ENCODE data around the gene ADAM20. TPM values are rescaled to one million over a fixed set of nuclear protein-coding genes. Genes with fewer than 3 reads are reported as not detected.

Gene ADAM20
- total RNA-seq, 1 experiment from 2014 or later = 0.26 TPM

GRCh38 chr14:70515811-70516210 lies 19.0 kb downstream of the ADAM20 start:
- Histone ChIP-seq H4K20me1 (ENCODE audit: low read length) (no peaks in the 10 kb centered on the region), H3K4me3 (ENCODE audit: low read length) (no peak overlapping the region), H3K4me1 (ENCODE audit: insufficient read depth, low read length) (no peaks in the 10 kb centered on the region), H2AFZ (ENCODE audit: low read length) (no peak overlapping the region), H3K36me3 (ENCODE audit: low read depth, low read length) (0 out of 2 replicates have a peak, but pooled peaks cover 3% of the 10 kb centered on the region), H3F3A (ENCODE audit: low read length, unreplicated experiment) (no peaks in the 10 kb centered on the region), H3K9me3 (ENCODE audit: low read length) (0 out of 2 replicates have a peak, but pooled peaks cover 6% of the 10 kb centered on the region), H3K79me2 (ENCODE audit: low read length) (no peaks in the 10 kb centered on the region), H3K4me2 (ENCODE audit: low read length) (no peak overlapping the region), H3K27ac (ENCODE audit: low read length) (no peak overlapping the region), H3K9me2 (replicated peaks; ENCODE audit: low read length) (no peaks in the 10 kb centered on the region), H3K27me3 (ENCODE audit: low read length) (no peaks in the 10 kb centered on the region), H3K9ac (ENCODE audit: low read length) (no peak overlapping the region)
- POLR2A ChIA-PET (ENCODE audit: unreplicated experiment) = no interaction called here
- DNase-seq (peak; percentile 32), ATAC-seq (peak; percentile 36; the same call in 1 of the 2 replicates)
- BruUV-seq (replicated peaks) = no TSS peak
- TF ChIP-seq CTCF (conservative IDR thresholded peaks at IDR 0.05; ENCODE audit: low read depth, low read length) = no peak
- no peak for TF ChIP-seq EZH2phosphoT487 (IDR thresholded peaks at IDR 0.05; ENCODE audit: borderline replicate concordance, low read length)
- no peak for TF ChIP-seq EZH2 (IDR thresholded peaks at IDR 0.05; ENCODE audit: low read length, unreplicated experiment)
- intact Hi-C loops (cut with micrococcal nuclease) = no loop called here
- CTCF ChIA-PET = no interaction called here

- Histone ChIP-seq H4K20me1 (ENCODE audit: low read length) (no peaks in the 10 kb centered on the region), H3K4me3 (ENCODE audit: low read length) (no peak overlapping the region), H3K79me2 (ENCODE audit: low read length) (no peaks in the 10 kb centered on the region), H3K9ac (ENCODE audit: low read length) (no peak overlapping the region), H3K27me3 (ENCODE audit: low read length) (no peaks in the 10 kb centered on the region), H3K4me2 (ENCODE audit: low read length) (no peak overlapping the region), H3K27ac (ENCODE audit: low read length) (no peak overlapping the region), H3K9me3 (ENCODE audit: low read length) (0 out of 2 replicates have a peak, but pooled peaks cover 2% of the 10 kb centered on the region), H2AFZ (ENCODE audit: low read length) (no peak overlapping the region), H3F3A (ENCODE audit: low read length, unreplicated experiment) (no peaks in the 10 kb centered on the region), H3K9me2 (replicated peaks; ENCODE audit: low read length) (no peaks in the 10 kb centered on the region), H3K36me3 (ENCODE audit: low read depth, low read length) (no peaks in the 10 kb centered on the region), H3K4me1 (ENCODE audit: insufficient read depth, low read length) (no peaks in the 10 kb centered on the region)
- ChIA-PET CTCF (no interaction called here), POLR2A (ENCODE audit: unreplicated experiment) (no interaction called here)
- peak; percentile 9 for DNase-seq
- BruUV-seq (replicated peaks) = no TSS peak
- intact Hi-C loops (cut with micrococcal nuclease) = no loop called here
- no peak for TF ChIP-seq CTCF (conservative IDR thresholded peaks at IDR 0.05; ENCODE audit: low read depth, low read length)
- ATAC-seq = peak; percentile 42
Measured at GRCh38 chr14:70514168-70515069, 20.4 kb downstream of the ADAM20 start.

- Histone ChIP-seq H3K79me2 (ENCODE audit: low read length) (no peaks in the 10 kb centered on the region), H4K20me1 (ENCODE audit: low read length) (no peaks in the 10 kb centered on the region), H3F3A (ENCODE audit: low read length, unreplicated experiment) (no peaks in the 10 kb centered on the region), H3K4me2 (ENCODE audit: low read length) (no peak overlapping the region), H3K9me2 (replicated peaks; ENCODE audit: low read length) (no peaks in the 10 kb centered on the region), H3K4me1 (ENCODE audit: insufficient read depth, low read length) (no peaks in the 10 kb centered on the region), H3K27me3 (ENCODE audit: low read length) (no peaks in the 10 kb centered on the region), H3K36me3 (ENCODE audit: low read depth, low read length) (no peaks in the 10 kb centered on the region), H3K4me3 (ENCODE audit: low read length) (no peak overlapping the region), H3K27ac (ENCODE audit: low read length) (no peak overlapping the region), H2AFZ (ENCODE audit: low read length) (no peak overlapping the region), H3K9ac (ENCODE audit: low read length) (no peak overlapping the region), H3K9me3 (ENCODE audit: low read length) (no peaks in the 10 kb centered on the region)
- POLR2A ChIA-PET (ENCODE audit: unreplicated experiment) = no interaction called here
- CTCF ChIA-PET = no interaction called here
- BruUV-seq (replicated peaks) = no TSS peak
- TF ChIP-seq CTCF (conservative IDR thresholded peaks at IDR 0.05; ENCODE audit: low read depth, low read length) (no peak), EZH2 (IDR thresholded peaks at IDR 0.05; ENCODE audit: low read length, unreplicated experiment) (no peak), EZH2phosphoT487 (IDR thresholded peaks at IDR 0.05; ENCODE audit: borderline replicate concordance, low read length) (no peak)
- DNase-seq = no peak
- ATAC-seq = no peak
- intact Hi-C loops (cut with micrococcal nuclease) = no loop called here
Measured at GRCh38 chr14:70498191-70498590, 36.6 kb downstream of the ADAM20 start.

Data from PC-3 (cell line).